Astrocyte (in vitro differentiated cells and primary cell): ENCODE data around the gene GMPPB. TPM values are rescaled to one million over a fixed set of nuclear protein-coding genes. Genes with fewer than 3 reads are reported as not detected.

Experiments used
- DNase-seq: peaks from one replicate; pipeline ENCODE4 v3.0.0-alpha.2; 2010; ENCODE audit warnings: low read depth
- FAIRE-seq: peaks from 2 replicates; lab custom pipeline; 2011; peaks lifted over from hg19 to GRCh38; lab: Jason Lieb, UNC
- H2AFZ ChIP-seq: 2 replicates; pipeline ENCODE4 v1.6.0; 2012; ENCODE audit warnings: low read depth, low read length, inconsistent platforms
- H3K27ac ChIP-seq: 2 replicates; pipeline ENCODE4 v1.5.1; 2011; ENCODE audit warnings: low read depth, low read length, inconsistent platforms
- H3K27me3 ChIP-seq: 2 replicates; pipeline ENCODE4 v1.6.0; 2011; ENCODE audit warnings: low read length, inconsistent platforms; ENCODE audit not compliant: insufficient read depth
- H3K36me3 ChIP-seq: 2 replicates; pipeline ENCODE4 v1.5.1; 2011; ENCODE audit warnings: low read length, inconsistent platforms; ENCODE audit not compliant: insufficient read depth
- H3K4me1 ChIP-seq: 2 replicates; pipeline ENCODE4 v1.5.1; 2011; ENCODE audit warnings: low read length, inconsistent platforms; ENCODE audit not compliant: insufficient read depth
- H3K4me2 ChIP-seq: 2 replicates; pipeline ENCODE4 v1.6.0; 2012; ENCODE audit warnings: low read length, inconsistent platforms
- H3K4me3 ChIP-seq: 2 replicates; pipeline ENCODE4 v1.5.1; 2011; ENCODE audit warnings: low read depth, mild to moderate bottlenecking, low read length, inconsistent platforms; ENCODE audit not compliant: insufficient read depth
- H3K79me2 ChIP-seq: 2 replicates; pipeline ENCODE4 v1.6.0; 2012; ENCODE audit warnings: mild to moderate bottlenecking, low read length, inconsistent platforms; ENCODE audit not compliant: insufficient read depth
- H3K9ac ChIP-seq: 2 replicates; pipeline ENCODE4 v1.6.0; 2012; ENCODE audit warnings: mild to moderate bottlenecking, low read length, inconsistent platforms
- H3K9me3 ChIP-seq: 2 replicates; pipeline ENCODE4 v1.5.1; 2012; ENCODE audit warnings: low read depth, mild to moderate bottlenecking, low read length, inconsistent platforms; ENCODE audit not compliant: insufficient read depth
- H4K20me1 ChIP-seq: 2 replicates; pipeline ENCODE4 v1.6.0; 2012; ENCODE audit warnings: low read length, inconsistent platforms; ENCODE audit not compliant: insufficient read depth
- H3K27ac Mint-ChIP-seq: one replicate; pipeline ENCODE4 v1.8.0; 2021; ENCODE audit warnings: mild to moderate bottlenecking, mixed read lengths; ENCODE audit not compliant: unreplicated experiment
- H3K27me3 Mint-ChIP-seq: one replicate; pipeline ENCODE4 v1.8.0; 2021; ENCODE audit warnings: low read depth, mixed read lengths; ENCODE audit not compliant: unreplicated experiment
- H3K36me3 Mint-ChIP-seq: one replicate; pipeline ENCODE4 v1.8.0; 2021; ENCODE audit warnings: low read depth, mixed read lengths; ENCODE audit not compliant: unreplicated experiment
- H3K4me1 Mint-ChIP-seq: one replicate; pipeline ENCODE4 v1.8.0; 2021; ENCODE audit warnings: low read depth, mixed read lengths; ENCODE audit not compliant: unreplicated experiment
- H3K4me3 Mint-ChIP-seq: one replicate; pipeline ENCODE4 v1.8.0; 2021; ENCODE audit warnings: mild to moderate bottlenecking, moderate library complexity, mixed read lengths; ENCODE audit not compliant: unreplicated experiment
- H3K9me3 Mint-ChIP-seq: one replicate; pipeline ENCODE4 v1.8.0; 2021; ENCODE audit warnings: mild to moderate bottlenecking, mixed read lengths; ENCODE audit not compliant: unreplicated experiment
- CTCF ChIP-seq: IDR thresholded peaks from 2 replicates; pipeline ENCODE4 v1.5.1; 2011; ENCODE audit warnings: low read depth, mild to moderate bottlenecking, inconsistent platforms, low read length, moderate library complexity; ENCODE audit not compliant: insufficient read depth
- EZH2 ChIP-seq: IDR thresholded peaks from 2 replicates; pipeline ENCODE4 v1.6.1; 2012; ENCODE audit warnings: mild to moderate bottlenecking, low read length, inconsistent platforms; ENCODE audit not compliant: insufficient read depth
- total RNA-seq: library from RNA; stranded (reverse); gene quantifications from 2 replicates; pipeline ENCODE4 v1.2.1, GENCODE V29; 2021

The GMPPB gene
- total RNA-seq, 1 donor from 2014 or later, result 24.6 TPM

- Mint-ChIP-seq H3K36me3 (no peaks in the 10 kb centered on the region), H3K4me3 (no peak overlapping the region), H3K27ac (no peak overlapping the region), H3K9me3 (no peaks in the 10 kb centered on the region), H3K4me1 (peaks cover 4% of the 10 kb centered on the region), H3K27me3 (no peaks in the 10 kb centered on the region)
- Histone ChIP-seq H3K27me3 (no peaks in the 10 kb centered on the region), H4K20me1 (peaks cover 70% of the 10 kb centered on the region), H3K27ac (no peak overlapping the region), H3K36me3 (no peaks in the 10 kb centered on the region), H3K9me3 (no peaks in the 10 kb centered on the region), H3K9ac (no peak overlapping the region), H3K4me3 (no peak overlapping the region), H3K4me1 (no peaks in the 10 kb centered on the region), H3K79me2 (peaks cover 91% of the 10 kb centered on the region), H2AFZ (no peak overlapping the region), H3K4me2 (no peak overlapping the region)
- TF ChIP-seq EZH2 (no peak), CTCF (no peak)
- FAIRE-seq, result no peak
- no peak for DNase-seq
Measured at GRCh38 chr3:49771340-49771938, 47.7 kb upstream of the GMPPB start.

DNA sequence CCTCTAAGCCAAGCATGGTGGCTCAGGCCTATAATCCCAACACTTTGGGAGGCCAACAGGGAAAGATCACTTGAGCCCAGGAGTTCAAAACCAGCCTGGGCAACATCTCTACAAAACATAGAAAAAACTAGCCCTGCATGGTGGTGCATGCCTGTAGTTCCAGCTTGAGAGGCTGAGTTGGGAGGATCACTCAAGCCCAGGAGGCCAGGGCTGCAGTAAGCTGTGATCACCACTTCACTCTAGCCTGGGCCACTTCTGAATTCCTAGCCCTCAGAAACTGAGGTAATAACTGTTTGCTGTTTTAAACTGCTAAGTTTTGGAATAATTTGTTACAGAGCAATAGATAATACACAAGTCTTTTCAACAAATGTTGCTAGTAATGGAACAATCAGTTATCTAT, 46.2 kb upstream of the GMPPB start:
- Mint-ChIP-seq H3K27me3 (no peaks in the 10 kb centered on the region), H3K4me3 (no peak overlapping the region), H3K4me1 (peaks cover 4% of the 10 kb centered on the region), H3K36me3 (peaks cover 2% of the 10 kb centered on the region), H3K27ac (no peak overlapping the region), H3K9me3 (no peaks in the 10 kb centered on the region)
- Histone ChIP-seq H3K4me3 (no peak overlapping the region), H3K9me3 (no peaks in the 10 kb centered on the region), H3K27me3 (no peaks in the 10 kb centered on the region), H4K20me1 (peaks cover 59% of the 10 kb centered on the region), H3K79me2 (peaks cover 89% of the 10 kb centered on the region), H3K27ac (no peak overlapping the region), H3K36me3 (no peaks in the 10 kb centered on the region), H2AFZ (no peak overlapping the region), H3K9ac (no peak overlapping the region), H3K4me1 (no peaks in the 10 kb centered on the region), H3K4me2 (no peak overlapping the region)
- no peak for TF ChIP-seq EZH2
- no peak for TF ChIP-seq CTCF
- FAIRE-seq, result no peak
- DNase-seq, result no peak

GRCh38 chr3:49769286-49769915, 45.6 kb upstream of the GMPPB start:
- no peak overlapping the region for H2AFZ ChIP-seq
- FAIRE-seq (no peak), DNase-seq (no peak)
- Mint-ChIP-seq H3K4me3 (no peak overlapping the region), H3K9me3 (no peaks in the 10 kb centered on the region), H3K4me1 (peaks cover under 1% of the 10 kb centered on the region), H3K27me3 (no peaks in the 10 kb centered on the region), H3K27ac (no peak overlapping the region), H3K36me3 (peaks cover 4% of the 10 kb centered on the region)
- no peak overlapping the region for H3K9ac ChIP-seq
- H4K20me1 ChIP-seq, result peaks cover 62% of the 10 kb centered on the region
- H3K36me3 ChIP-seq, result no peaks in the 10 kb centered on the region
- no peak overlapping the region for H3K27ac ChIP-seq
- H3K27me3 ChIP-seq, result no peaks in the 10 kb centered on the region
- no peak overlapping the region for H3K4me2 ChIP-seq
- peaks cover 89% of the 10 kb centered on the region for H3K79me2 ChIP-seq
- H3K4me3 ChIP-seq, result no peak overlapping the region
- H3K9me3 ChIP-seq, result no peaks in the 10 kb centered on the region
- TF ChIP-seq CTCF (no peak), EZH2 (no peak)
- no peaks in the 10 kb centered on the region for H3K4me1 ChIP-seq
